Uterus (tissue), 2 donors: Measurements from ENCODE around the gene PRKAR1B.

Source experiments
- CTCF ChIP-seq, 4 experiments: fragments of 200-600 bp in 2 of 4; fragments of 450-650 bp in 2 of 4; sonication (generic) in 2 of 4; IDR thresholded peaks; one replicate each; pipeline ENCODE4 v1.5.1; 2016 to 2019; ENCODE audit warnings: antibody characterized with exemption in 4 of 4, mild to moderate bottlenecking in 2 of 4, moderate library complexity in 1 of 4
- POLR2A ChIP-seq, 2 donors: fragments of 450-650 bp; IDR thresholded peaks; one replicate each; pipeline ENCODE4 v1.6.1; 2016; ENCODE audit warnings: antibody characterized with exemption in 2 of 2, mild to moderate bottlenecking in 1 of 2, moderate library complexity in 1 of 2

- TF ChIP-seq POLR2A (IDR thresholded peaks at IDR 0.05) (no peak), CTCF (IDR thresholded peaks at IDR 0.05) (no peak)
These were observed 133.6 kb downstream of the PRKAR1B start for GRCh38 chr7:593324-594115.
